Thymus (tissue), 11 donors: ENCODE measurements around the gene RPL19. TPM values are rescaled to one million over a fixed set of nuclear protein-coding genes. Genes with fewer than 3 reads are reported as not detected.

Experiments used
- DNase-seq, 9 donors: peaks; one replicate each; pipeline ENCODE4 v3.0.0-alpha.2; 2013; ENCODE audit warnings: low spot score in 9 of 9, low read depth in 6 of 9, missing footprints in 1 of 9
- H3K27ac ChIP-seq, 2 donors: one replicate each; pipeline ENCODE4 v1.5.1; 2013; ENCODE audit warnings: control low read depth in 1 of 2, low read depth in 1 of 2, low read length in 1 of 2, mild to moderate bottlenecking in 1 of 2, moderate library complexity in 1 of 2
- H3K27me3 ChIP-seq, 2 donors: one replicate each; pipeline ENCODE4 v1.5.1; 2013; ENCODE audit warnings: low read length in 1 of 2; ENCODE audit not compliant: control insufficient read depth in 2 of 2, insufficient read depth in 1 of 2
- H3K36me3 ChIP-seq, 2 donors: one replicate each; pipeline ENCODE4 v1.5.1; 2013; ENCODE audit warnings: low read length in 1 of 2, mild to moderate bottlenecking in 1 of 2, moderate library complexity in 1 of 2; ENCODE audit not compliant: control insufficient read depth in 2 of 2, insufficient read depth in 2 of 2
- H3K4me1 ChIP-seq, 2 donors: one replicate each; pipeline ENCODE4 v1.5.1; 2013; ENCODE audit warnings: low read length in 2 of 2; ENCODE audit not compliant: control insufficient read depth in 2 of 2, insufficient read depth in 2 of 2
- H3K4me3 ChIP-seq, 2 donors: one replicate each; pipeline ENCODE4 v1.5.1; 2013; ENCODE audit warnings: low read length in 2 of 2, control low read depth in 1 of 2, mild to moderate bottlenecking in 1 of 2
- H3K9me3 ChIP-seq, 2 donors: one replicate each; pipeline ENCODE4 v1.5.1; 2013; ENCODE audit warnings: low read length in 1 of 2, mild to moderate bottlenecking in 1 of 2; ENCODE audit not compliant: control insufficient read depth in 2 of 2, insufficient read depth in 1 of 2
- WGBS: extraction: QIAGEN DNeasy Blood & Tissue Kit; methylation state at CpG from one replicate; pipeline ENCODE4 v1.1.7; 2013; 5-methylcytosine and 5-hydroxymethylcytosine counted together
- polyA plus RNA-seq: library from polyadenylated mRNA; stranded (reverse); fragments of 200-250 nt; gene quantifications from one replicate; pipeline ENCODE4 v1.2.3, GENCODE V29; 2013
- total RNA-seq: library from RNA; stranded (reverse); fragments of 120-200 nt; gene quantifications from one replicate; pipeline ENCODE4 v1.2.4, GENCODE V29; 2013
- donor health status: healthy.

RPL19 gene
- total and polyA plus RNA-seq, 2 donors, result 3,707 to 3,788 TPM

- Histone ChIP-seq H3K36me3 (no peaks in the 10 kb centered on the region), H3K27me3 (peaks cover 43 to 90% of the 10 kb centered on the region in 2 donors), H3K27ac (no peak overlapping the region), H3K9me3 (peaks cover 0 to 2% of the 10 kb centered on the region in 2 donors), H3K4me1 (peaks cover 6 to 14% of the 10 kb centered on the region in 2 donors), H3K4me3 (no peak overlapping the region)
- DNase-seq, result no peak
- 98% methylated on average over 6 of the region's 6 CpGs for WGBS
Measured at GRCh38 chr17:39221572-39221971, 21.5 kb downstream of the RPL19 start.

DNA sequence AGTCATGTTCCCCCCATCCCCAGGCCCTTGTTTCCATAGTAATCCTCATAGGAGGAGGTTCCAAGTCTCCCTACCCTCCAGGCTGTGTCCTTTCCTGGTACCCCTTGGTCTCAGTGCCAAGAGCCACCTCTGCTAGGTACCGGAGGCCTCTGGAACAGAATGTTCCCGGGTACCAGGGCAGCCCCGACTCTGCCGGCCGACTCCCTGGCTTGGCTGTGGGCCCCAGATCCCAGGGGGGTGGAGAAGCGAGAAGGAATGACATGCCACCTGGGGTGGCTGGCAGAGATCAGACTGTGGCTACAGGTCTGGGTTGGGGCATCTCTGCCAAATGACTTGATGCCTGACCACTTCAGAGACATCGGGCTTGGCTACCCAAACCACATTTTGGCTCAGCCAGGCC is 22.1 kb downstream of the RPL19 start:
- Histone ChIP-seq H3K9me3 (peaks cover 0 to 2% of the 10 kb centered on the region in 2 donors), H3K36me3 (no peaks in the 10 kb centered on the region), H3K4me1 (peaks cover 6 to 14% of the 10 kb centered on the region in 2 donors), H3K27ac (no peak overlapping the region), H3K27me3 (peaks cover 47 to 90% of the 10 kb centered on the region in 2 donors), H3K4me3 (no peak overlapping the region)
- no peak for DNase-seq
- WGBS, result 94% methylated on average over 7 of the region's 7 CpGs

DNA sequence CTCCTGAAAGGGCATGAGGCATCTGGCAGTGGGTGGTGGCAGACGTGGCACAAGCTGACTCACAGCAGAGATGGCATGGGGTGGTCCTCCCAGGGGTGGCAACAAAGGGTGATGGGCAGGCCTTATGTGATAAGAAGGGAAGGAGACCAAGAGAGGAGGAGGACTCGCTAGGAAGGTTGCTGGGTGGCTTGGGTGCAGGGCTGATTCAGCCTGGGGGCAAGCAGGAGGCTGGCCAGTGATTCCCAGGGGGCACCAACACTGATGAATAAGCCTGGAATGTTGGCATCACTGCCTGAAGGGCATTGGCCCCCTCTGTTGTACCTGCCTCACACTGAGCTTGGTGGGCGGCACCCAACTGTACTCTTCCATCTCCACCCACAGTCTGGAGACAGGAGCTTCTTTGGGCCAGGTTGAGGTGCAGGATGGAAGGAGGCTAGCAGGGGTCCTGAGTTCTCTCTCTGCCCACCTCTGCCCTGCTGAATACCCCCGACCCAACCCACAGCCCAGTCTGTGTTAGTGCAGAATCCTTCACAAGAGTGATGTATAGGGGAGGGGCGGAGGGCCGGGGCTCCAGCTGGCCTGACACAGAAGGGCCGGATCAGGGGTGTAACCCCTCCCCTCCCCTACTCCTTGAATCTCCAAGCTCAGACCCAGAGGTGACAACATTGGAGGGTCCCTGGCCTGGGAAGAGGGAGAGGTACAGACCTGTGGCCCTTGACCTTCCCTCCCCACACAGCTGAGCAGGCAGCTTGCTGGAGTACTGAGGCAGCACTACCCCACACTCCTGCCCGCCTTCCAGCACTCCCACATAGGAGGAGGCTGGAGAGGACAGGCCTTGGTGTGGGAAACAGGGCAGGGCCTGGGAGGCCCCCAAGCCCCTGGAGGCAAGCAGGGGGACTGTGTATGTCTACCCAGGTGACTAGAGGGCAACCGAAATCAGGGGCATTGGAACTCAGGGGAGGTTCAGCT is 23.1 kb downstream of the RPL19 start:
- Histone ChIP-seq H3K9me3 (peaks cover 0 to 2% of the 10 kb centered on the region in 2 donors), H3K27ac (no peak overlapping the region), H3K4me3 (no peak overlapping the region), H3K4me1 (peaks cover 6 to 13% of the 10 kb centered on the region in 2 donors), H3K36me3 (no peaks in the 10 kb centered on the region), H3K27me3 (peaks cover 53 to 90% of the 10 kb centered on the region in 2 donors)
- WGBS, result 81% methylated on average over 9 of the region's 9 CpGs
- DNase-seq, result no peak

- Histone ChIP-seq H3K4me3 (no peak overlapping the region), H3K27me3 (peaks cover 53 to 88% of the 10 kb centered on the region in 2 donors)
Measured at GRCh38 chr17:39223907-39224777, 24.1 kb downstream of the RPL19 start.

DNA sequence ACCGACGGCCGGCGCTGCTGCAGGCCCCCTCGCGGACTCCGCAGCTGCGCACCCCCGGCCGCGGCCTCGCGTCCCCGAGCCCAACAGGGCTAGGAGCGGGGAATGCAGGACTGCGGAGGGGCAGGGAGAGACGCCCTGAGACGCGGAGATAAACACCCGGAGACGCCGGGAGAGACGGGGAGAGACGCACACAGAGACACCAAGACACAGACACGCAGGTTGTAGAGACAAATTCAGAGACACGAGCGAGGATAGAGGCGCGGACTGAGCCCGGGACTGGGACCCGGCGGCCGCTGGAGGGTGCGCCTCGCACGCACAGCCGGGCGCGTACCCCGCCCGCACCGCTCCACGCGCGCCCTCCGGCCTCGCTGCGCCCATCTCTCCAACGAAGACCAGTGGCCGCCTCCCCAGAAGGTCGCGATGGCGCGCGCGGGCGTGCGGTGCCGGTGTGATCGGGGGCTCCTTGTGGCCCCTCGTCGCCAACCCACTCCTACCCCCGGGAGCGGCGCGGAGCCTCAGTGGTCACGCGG is 24.8 kb downstream of the RPL19 start:
- peaks cover 53 to 86% of the 10 kb centered on the region in 2 donors for H3K27me3 ChIP-seq
- no peaks in the 10 kb centered on the region for H3K36me3 ChIP-seq
- peaks cover 6 to 11% of the 10 kb centered on the region in 2 donors for H3K4me1 ChIP-seq
- H3K27ac ChIP-seq, result no peak overlapping the region
- H3K9me3 ChIP-seq, result peaks cover 2% of the 10 kb centered on the region in 2 donors
- peak overlapping the region in 1 of 2 donors; percentile 47 for H3K4me3 ChIP-seq
- 3% methylated on average over 68 of the region's 68 CpGs for WGBS
- no peak for DNase-seq

More at GRCh38 chr17:39223907-39224777, 24.1 kb downstream of the RPL19 start:
- DNase-seq, result no peak
- Histone ChIP-seq H3K36me3 (no peaks in the 10 kb centered on the region), H3K9me3 (peaks cover 0 to 2% of the 10 kb centered on the region in 2 donors), H3K4me1 (peaks cover 6 to 11% of the 10 kb centered on the region in 2 donors), H3K27ac (no peak overlapping the region)
- WGBS, result 45% methylated on average over 33 of the region's 33 CpGs

DNA sequence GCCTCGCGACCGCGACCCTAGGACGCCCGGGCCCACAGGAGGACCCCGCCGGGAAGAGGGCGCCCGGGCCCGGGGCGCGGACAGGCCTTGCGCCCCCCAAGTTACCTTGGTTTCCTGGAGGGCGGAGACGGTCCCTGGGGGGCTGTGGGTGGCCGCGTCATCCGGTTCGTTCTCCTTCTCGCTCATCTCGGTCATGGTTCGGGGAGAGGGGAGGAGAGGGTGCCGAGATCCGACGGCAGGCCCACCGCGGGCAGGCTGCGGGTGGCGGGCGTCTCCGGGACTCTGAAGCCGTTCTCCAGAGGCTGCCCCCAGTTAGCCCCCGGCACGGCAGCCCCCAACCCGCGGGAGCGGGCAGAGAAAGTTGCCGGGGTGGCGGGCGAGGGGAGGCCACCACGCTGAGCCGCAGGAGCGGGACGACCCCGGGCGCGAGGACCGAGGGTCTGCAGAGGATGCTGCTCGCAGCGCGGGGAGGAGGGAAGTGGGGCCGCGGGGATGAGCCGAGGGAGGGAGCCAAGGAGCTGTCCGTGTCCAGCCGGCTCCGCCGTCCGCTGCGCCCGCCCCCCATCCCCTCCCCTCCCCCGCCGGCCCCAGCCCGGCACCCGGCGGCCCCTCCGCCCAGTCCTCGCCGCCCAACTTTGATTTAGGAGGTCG is 25.4 kb downstream of the RPL19 start, which contains the start of gene STAC2:
STAC2 (minus strand) TSS at position 638 of the 651 bp plus-strand sequence; CDS start at position 195, 443 bp downstream.
- no peak within 1 kb of the TSS for H3K27ac ChIP-seq
- peaks cover 53 to 82% of the 10 kb centered on the region in 2 donors for H3K27me3 ChIP-seq
- 3% methylated on average over 71 of the region's 71 CpGs for WGBS
- peak in 1 of 9 donors; percentile 10 for DNase-seq
- no peaks in the 10 kb centered on the region for H3K36me3 ChIP-seq
- peaks cover 6 to 11% of the 10 kb centered on the region in 2 donors for H3K4me1 ChIP-seq
- H3K9me3 ChIP-seq, result peaks cover 2% of the 10 kb centered on the region in 2 donors
- peak within 1 kb of the TSS in 1 of 2 donors; percentile 47 for H3K4me3 ChIP-seq

GRCh38 chr17:39225959-39226683 is 26.0 kb downstream of the RPL19 start:
- WGBS, result 18% methylated on average over 24 of the region's 24 CpGs
- Histone ChIP-seq H3K27me3 (peaks cover 53 to 89% of the 10 kb centered on the region in 2 donors), H3K27ac (no peak overlapping the region), H3K36me3 (no peaks in the 10 kb centered on the region), H3K4me1 (peaks cover 6 to 11% of the 10 kb centered on the region in 2 donors), H3K4me3 (peak overlapping the region in 1 of 2 donors; percentile 47), H3K9me3 (peaks cover 2% of the 10 kb centered on the region in 2 donors)
- peak in 4 of 9 donors; percentile 42 to 68 (median 56) for DNase-seq
